ENCODE measurements around the gene UCK2.

Gene UCK2

DNA sequence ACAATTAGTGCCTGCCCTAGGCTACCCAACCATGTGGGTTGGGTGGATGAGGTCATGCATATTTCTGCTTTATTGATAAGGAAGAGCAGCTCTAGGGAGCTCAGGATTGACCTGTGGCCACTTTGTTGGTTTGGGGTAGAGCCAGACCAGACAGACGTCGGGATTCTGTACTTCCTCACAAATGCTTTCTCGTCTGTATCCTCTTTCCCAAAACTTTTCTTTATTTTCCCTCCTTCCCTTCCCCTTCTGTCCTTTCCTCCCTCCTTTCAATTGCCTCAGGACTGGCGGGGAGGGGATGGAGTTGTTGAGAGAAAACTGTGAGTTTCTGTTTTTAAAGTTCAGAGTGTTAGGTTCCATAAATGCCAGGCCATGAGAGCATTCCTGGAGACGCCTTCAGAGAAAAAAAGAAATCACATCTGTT lies 68.0 kb downstream of the UCK2 start:
- Histone ChIP-seq H3F3A (ENCODE audit: control insufficient read depth, insufficient read depth) (no peaks in the 10 kb centered on the region), H3K79me2 (ENCODE audit: control insufficient read depth, low read length) (peaks cover 3% of the 10 kb centered on the region; the same call in 1 of the 2 replicates), H3K27me3 (ENCODE audit: control insufficient read depth, low read length) (no peaks in the 10 kb centered on the region), H3K4me2 (ENCODE audit: low read length) (no peak overlapping the region), H3K36me3 (ENCODE audit: control insufficient read depth, low read length) (peaks cover 67% of the 10 kb centered on the region), H3K9me3 (ENCODE audit: control insufficient read depth, insufficient read depth, low read length) (no peaks in the 10 kb centered on the region), H3K4me3 (ENCODE audit: low read length) (no peak overlapping the region), H3K4me1 (ENCODE audit: control insufficient read depth, low read length) (no peaks in the 10 kb centered on the region), H3K9me2 (replicated peaks; ENCODE audit: control insufficient read depth, low read length) (no peaks in the 10 kb centered on the region), H4K20me1 (ENCODE audit: control insufficient read depth, insufficient read depth, low read depth, low read length) (no peaks in the 10 kb centered on the region; the same call in 1 of the 2 replicates), H3K27ac (ENCODE audit: low read depth, low read length) (no peak overlapping the region)
- TF ChIP-seq EZH2phosphoT487 (IDR thresholded peaks at IDR 0.05; ENCODE audit: borderline replicate concordance, low read length): no peak
- TF ChIP-seq, protein P1, sequence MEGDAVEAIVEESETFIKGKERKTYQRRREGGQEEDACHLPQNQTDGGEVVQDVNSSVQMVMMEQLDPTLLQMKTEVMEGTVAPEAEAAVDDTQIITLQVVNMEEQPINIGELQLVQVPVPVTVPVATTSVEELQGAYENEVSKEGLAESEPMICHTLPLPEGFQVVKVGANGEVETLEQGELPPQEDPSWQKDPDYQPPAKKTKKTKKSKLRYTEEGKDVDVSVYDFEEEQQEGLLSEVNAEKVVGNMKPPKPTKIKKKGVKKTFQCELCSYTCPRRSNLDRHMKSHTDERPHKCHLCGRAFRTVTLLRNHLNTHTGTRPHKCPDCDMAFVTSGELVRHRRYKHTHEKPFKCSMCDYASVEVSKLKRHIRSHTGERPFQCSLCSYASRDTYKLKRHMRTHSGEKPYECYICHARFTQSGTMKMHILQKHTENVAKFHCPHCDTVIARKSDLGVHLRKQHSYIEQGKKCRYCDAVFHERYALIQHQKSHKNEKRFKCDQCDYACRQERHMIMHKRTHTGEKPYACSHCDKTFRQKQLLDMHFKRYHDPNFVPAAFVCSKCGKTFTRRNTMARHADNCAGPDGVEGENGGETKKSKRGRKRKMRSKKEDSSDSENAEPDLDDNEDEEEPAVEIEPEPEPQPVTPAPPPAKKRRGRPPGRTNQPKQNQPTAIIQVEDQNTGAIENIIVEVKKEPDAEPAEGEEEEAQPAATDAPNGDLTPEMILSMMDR (IDR thresholded peaks at IDR 0.05; ENCODE audit: low read depth, low read length, poor library complexity, severe bottlenecking): no peak

DNA sequence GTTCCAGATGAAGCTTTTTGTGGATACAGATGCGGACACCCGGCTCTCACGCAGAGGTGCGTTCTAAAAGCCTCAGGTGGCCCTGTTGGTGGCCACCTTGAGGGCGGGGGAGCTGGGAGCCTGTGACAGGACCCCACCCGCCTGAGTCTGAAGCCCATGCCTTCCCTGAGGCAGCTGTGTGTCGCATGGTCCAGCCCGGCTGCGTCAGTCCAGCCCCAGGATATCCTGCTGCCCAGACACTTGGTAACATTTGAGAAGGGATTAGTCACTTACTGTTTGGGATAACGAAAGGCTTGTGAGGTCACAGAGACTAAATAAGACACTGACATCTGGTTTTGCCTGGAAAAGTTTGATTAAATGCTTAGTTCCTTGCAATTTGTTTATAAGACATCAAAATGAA lies 68.9 kb downstream of the UCK2 start:
- Histone ChIP-seq H3K36me3 (ENCODE audit: control insufficient read depth, low read length) (peaks cover 60% of the 10 kb centered on the region), H3K27ac (ENCODE audit: low read depth, low read length) (no peak overlapping the region), H3F3A (ENCODE audit: control insufficient read depth, insufficient read depth) (no peaks in the 10 kb centered on the region), H3K4me1 (ENCODE audit: control insufficient read depth, low read length) (no peaks in the 10 kb centered on the region), H4K20me1 (ENCODE audit: control insufficient read depth, insufficient read depth, low read depth, low read length) (no peaks in the 10 kb centered on the region; the same call in 1 of the 2 replicates), H3K79me2 (ENCODE audit: control insufficient read depth, low read length) (peaks cover 3% of the 10 kb centered on the region; the same call in 1 of the 2 replicates), H3K9me2 (replicated peaks; ENCODE audit: control insufficient read depth, low read length) (no peaks in the 10 kb centered on the region), H3K27me3 (ENCODE audit: control insufficient read depth, low read length) (no peaks in the 10 kb centered on the region), H3K4me2 (ENCODE audit: low read length) (no peak overlapping the region), H3K4me3 (ENCODE audit: low read length) (no peak overlapping the region), H3K9me3 (ENCODE audit: control insufficient read depth, insufficient read depth, low read length) (no peaks in the 10 kb centered on the region)
- TF ChIP-seq, protein P1 (IDR thresholded peaks at IDR 0.05; ENCODE audit: low read depth, low read length, poor library complexity, severe bottlenecking): no peak

- Histone ChIP-seq H3K79me2 (ENCODE audit: control insufficient read depth, low read length) (no peaks in the 10 kb centered on the region), H3K27ac (ENCODE audit: low read depth, low read length) (no peak overlapping the region), H3K4me3 (ENCODE audit: low read length) (no peak overlapping the region), H3K4me1 (ENCODE audit: control insufficient read depth, low read length) (no peaks in the 10 kb centered on the region), H3K27me3 (ENCODE audit: control insufficient read depth, low read length) (no peaks in the 10 kb centered on the region), H4K20me1 (ENCODE audit: control insufficient read depth, insufficient read depth, low read depth, low read length) (no peaks in the 10 kb centered on the region; the same call in 1 of the 2 replicates), H3F3A (ENCODE audit: control insufficient read depth, insufficient read depth) (no peaks in the 10 kb centered on the region), H3K4me2 (ENCODE audit: low read length) (no peak overlapping the region), H3K9me3 (ENCODE audit: control insufficient read depth, insufficient read depth, low read length) (no peaks in the 10 kb centered on the region), H3K9me2 (replicated peaks; ENCODE audit: control insufficient read depth, low read length) (no peaks in the 10 kb centered on the region), H3K36me3 (ENCODE audit: control insufficient read depth, low read length) (peaks cover 50% of the 10 kb centered on the region)
- TF ChIP-seq, protein P1 (IDR thresholded peaks at IDR 0.05; ENCODE audit: low read depth, low read length, poor library complexity, severe bottlenecking): no peak
- TF ChIP-seq EZH2phosphoT487 (IDR thresholded peaks at IDR 0.05; ENCODE audit: borderline replicate concordance, low read length): no peak
Measured at GRCh38 chr1:165897326-165898303, 70.2 kb downstream of the UCK2 start.
